ENCODE results near the gene ELMO3. TPM values are rescaled to one million over a fixed set of nuclear protein-coding genes. Genes with fewer than 3 reads are reported as not detected.

The ELMO3 gene
- total RNA-seq, 4 donors from 2014 or later: 25.6 to 119 (median 82.2) TPM

DNA sequence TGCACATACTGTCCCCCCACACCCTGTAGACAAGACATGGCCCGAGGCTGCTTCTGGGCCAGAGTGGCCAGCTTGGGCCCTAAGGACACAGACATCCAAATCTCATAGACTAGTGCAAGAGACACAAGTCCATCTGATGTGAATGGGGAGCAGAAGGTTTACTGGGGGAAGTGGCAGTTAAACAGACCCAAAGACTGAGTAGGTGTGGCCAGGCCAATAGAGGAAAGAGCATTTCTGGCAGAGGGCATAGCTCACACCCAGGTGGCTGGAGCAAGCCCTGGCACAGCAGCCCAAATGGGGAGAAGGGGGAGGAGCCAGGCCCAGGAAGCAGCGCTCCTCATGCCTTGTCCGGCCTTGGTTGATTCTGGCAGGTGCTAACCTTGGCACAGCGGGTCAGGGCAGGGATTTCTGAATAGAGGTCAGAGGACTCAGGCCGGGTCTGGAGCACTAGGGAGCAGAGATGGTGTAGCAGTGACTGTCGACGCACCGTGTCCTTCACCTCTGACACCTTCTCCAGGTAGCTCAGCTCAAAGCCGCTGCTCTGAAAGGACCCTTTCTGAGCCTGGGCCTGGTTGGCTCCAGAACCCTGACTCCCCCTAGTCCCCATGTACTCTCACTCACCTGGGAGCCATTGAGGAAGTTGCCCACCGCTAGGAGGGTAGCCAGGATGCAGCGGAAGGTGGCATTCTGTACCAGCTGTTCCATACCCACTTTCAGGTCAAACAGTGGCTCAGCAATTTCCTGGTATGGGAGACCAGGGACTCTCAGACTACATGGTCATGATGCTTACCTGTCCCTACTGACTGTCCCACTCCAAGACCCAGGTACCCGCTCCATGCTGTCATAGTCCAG, 32.1 kb downstream of the ELMO3 start:
- Histone ChIP-seq H3K9me3 (no peaks in the 10 kb centered on the region), H3K27me3 (no peaks in the 10 kb centered on the region), H3K4me1 (peaks cover 0 to 15% (median 6%) of the 10 kb centered on the region in 4 donors), H3K27ac (no peak overlapping the region), H3K36me3 (peaks cover 0 to 71% (median 0%) of the 10 kb centered on the region in 3 donors), H3K4me3 (no peak overlapping the region)
- no peak for TF ChIP-seq POLR2A (IDR thresholded peaks at IDR 0.05)
- TF ChIP-seq, protein P1, sequence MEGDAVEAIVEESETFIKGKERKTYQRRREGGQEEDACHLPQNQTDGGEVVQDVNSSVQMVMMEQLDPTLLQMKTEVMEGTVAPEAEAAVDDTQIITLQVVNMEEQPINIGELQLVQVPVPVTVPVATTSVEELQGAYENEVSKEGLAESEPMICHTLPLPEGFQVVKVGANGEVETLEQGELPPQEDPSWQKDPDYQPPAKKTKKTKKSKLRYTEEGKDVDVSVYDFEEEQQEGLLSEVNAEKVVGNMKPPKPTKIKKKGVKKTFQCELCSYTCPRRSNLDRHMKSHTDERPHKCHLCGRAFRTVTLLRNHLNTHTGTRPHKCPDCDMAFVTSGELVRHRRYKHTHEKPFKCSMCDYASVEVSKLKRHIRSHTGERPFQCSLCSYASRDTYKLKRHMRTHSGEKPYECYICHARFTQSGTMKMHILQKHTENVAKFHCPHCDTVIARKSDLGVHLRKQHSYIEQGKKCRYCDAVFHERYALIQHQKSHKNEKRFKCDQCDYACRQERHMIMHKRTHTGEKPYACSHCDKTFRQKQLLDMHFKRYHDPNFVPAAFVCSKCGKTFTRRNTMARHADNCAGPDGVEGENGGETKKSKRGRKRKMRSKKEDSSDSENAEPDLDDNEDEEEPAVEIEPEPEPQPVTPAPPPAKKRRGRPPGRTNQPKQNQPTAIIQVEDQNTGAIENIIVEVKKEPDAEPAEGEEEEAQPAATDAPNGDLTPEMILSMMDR (IDR thresholded peaks at IDR 0.05): no peak
- DNase-seq: peak in 1 of 3 donors; percentile 45

DNA sequence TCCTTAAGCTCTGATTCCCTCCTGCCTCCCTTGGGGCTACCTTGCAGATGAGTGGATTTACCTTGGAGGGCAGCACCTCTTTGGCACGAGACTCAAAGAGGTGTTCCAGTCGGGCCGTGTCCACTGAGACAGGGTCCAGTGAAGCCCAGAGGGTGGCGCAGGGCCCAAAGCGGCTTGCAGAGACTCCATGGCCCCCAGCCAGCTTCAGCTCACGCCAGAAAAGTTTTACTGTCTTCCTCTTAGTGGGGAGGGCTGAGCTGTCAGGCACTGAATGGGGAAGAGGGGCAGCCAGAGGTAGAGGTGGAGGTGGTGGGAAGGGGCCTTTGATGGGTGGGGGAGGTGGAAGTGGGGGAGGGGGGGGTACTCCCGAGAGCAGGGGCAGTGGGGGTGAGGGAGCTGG, 34.7 kb downstream of the ELMO3 start:
- Histone ChIP-seq H3K36me3 (peaks cover 0 to 91% (median 0%) of the 10 kb centered on the region in 3 donors), H3K27ac (no peak overlapping the region), H3K4me3 (no peak overlapping the region), H3K4me1 (no peaks in the 10 kb centered on the region), H3K27me3 (no peaks in the 10 kb centered on the region), H3K9me3 (no peaks in the 10 kb centered on the region)
- no peak for DNase-seq
- TF ChIP-seq, protein P1 (IDR thresholded peaks at IDR 0.05): no peak
- TF ChIP-seq POLR2A (IDR thresholded peaks at IDR 0.05): no peak

DNA sequence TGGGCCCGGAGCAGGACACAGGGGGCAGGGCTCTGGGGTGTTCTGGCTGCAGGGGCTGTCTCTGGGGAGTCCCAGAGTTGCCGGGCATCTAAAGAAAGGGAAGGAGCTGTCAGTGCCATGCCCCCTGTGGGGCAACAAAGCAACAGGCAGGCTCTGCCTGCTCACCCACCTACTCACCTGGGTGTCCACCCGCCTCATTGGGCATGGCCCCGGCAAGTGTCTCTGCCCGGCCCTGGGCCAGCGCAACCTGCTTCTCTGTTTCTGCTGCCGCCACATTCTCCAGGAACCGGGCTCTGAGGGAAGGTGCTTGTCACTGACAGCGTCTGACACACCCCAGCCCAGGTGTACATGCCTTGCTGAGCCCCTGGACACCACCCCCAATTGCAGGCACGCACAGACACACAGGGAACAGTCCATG, 35.3 kb downstream of the ELMO3 start:
- DNase-seq: no peak
- Histone ChIP-seq H3K36me3 (peaks cover 0 to 91% (median 0%) of the 10 kb centered on the region in 3 donors), H3K27me3 (no peaks in the 10 kb centered on the region), H3K9me3 (no peaks in the 10 kb centered on the region), H3K4me3 (no peak overlapping the region), H3K27ac (no peak overlapping the region), H3K4me1 (no peaks in the 10 kb centered on the region)
- TF ChIP-seq, protein P1 (IDR thresholded peaks at IDR 0.05): no peak
- no peak for TF ChIP-seq POLR2A (IDR thresholded peaks at IDR 0.05)

DNA sequence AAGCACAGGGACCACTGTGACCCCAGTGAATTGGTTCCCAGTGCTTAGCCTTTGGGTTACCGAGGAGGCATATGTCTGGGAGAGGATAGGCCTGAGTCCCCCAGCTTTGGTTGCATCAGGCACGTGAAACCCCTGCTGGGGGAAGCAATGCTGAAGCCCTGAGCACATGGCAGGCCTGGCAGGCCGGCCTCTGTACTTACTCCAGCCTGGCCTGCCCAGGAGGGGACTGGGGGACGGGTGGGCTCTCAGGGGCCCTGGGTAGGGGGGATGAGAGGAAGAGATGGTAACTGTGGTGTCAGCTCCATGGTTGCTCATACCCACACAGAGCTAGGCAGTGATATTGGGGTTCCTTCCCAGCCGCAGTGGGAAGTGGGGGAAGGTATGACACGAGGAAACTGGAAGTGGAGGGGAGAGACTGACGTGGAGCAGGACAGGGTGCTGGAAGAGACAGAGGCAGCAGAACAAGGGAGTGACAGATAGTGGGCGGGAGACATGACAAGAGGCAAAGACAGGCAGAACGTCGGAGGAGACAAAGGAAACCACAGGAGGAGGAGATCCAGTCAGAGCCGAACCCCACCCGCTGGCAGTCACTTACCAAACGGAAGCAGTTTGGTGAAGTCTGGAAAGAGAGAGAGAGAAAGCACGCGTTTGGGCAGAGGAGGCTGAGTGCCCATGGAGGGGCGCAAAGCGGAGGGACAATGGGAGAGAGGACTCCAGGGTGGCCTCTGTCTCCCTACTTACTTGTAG, 37.1 kb downstream of the ELMO3 start:
- no peaks in the 10 kb centered on the region for H3K27me3 ChIP-seq
- H3K27ac ChIP-seq: no peak overlapping the region
- peaks cover 0 to 78% (median 0%) of the 10 kb centered on the region in 3 donors for H3K36me3 ChIP-seq
- DNase-seq: no peak
- H3K9me3 ChIP-seq: no peaks in the 10 kb centered on the region
- H3K4me1 ChIP-seq: peaks cover 0 to 7% (median 2%) of the 10 kb centered on the region in 4 donors
- H3K4me3 ChIP-seq: no peak overlapping the region
- no peak for TF ChIP-seq POLR2A (IDR thresholded peaks at IDR 0.05)
- TF ChIP-seq, protein P1 (IDR thresholded peaks at IDR 0.05): no peak

DNA sequence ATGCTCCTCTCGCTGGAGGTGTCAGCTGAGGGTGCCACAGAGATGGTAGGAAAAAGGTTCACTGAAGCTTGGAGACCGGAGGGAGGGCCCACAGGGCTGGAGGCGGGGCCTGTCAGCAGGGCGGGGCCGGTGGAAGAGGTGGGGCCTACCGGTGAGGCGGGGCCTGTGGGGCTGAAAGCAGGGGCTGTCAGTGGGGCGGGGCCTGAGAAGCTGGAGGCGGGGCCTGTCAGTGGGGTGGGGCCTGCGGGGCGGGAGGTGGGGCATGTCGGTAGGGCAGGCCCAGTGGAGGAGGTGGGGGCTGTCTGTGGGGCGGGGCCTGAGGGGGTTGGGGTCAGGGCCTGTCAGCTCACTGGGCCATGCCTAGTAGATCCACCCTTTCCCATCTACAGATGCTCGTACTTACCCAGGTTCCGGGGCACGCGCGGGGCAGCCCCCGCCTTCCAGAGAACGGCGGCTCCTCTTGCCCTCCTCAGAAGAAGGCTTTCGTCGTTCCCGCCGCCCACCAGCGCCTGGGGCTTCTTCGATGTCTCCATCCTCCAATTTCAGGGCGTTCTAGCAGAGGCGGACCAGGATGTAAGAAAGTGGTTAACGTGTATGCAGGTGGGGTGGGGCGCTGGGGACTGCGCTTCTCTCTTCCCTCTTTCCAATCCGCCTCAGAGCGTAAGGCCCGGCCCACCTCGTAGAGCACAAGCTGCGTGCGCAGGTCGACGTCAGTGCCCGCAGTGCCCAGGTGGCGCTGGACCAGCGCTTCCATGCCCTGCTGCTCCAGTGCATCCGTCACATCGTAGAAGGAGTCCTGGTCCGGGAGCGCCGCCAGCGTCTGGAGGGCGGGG, 37.8 kb downstream of the ELMO3 start:
- Histone ChIP-seq H3K4me3 (no peak overlapping the region), H3K36me3 (peaks cover 0 to 70% (median 0%) of the 10 kb centered on the region in 3 donors), H3K9me3 (no peaks in the 10 kb centered on the region), H3K4me1 (peaks cover 0 to 15% (median 8%) of the 10 kb centered on the region in 4 donors), H3K27ac (no peak overlapping the region), H3K27me3 (no peaks in the 10 kb centered on the region)
- TF ChIP-seq, protein P1 (IDR thresholded peaks at IDR 0.05): no peak
- no peak for TF ChIP-seq POLR2A (IDR thresholded peaks at IDR 0.05)
- peak in 1 of 3 donors; percentile 63 for DNase-seq
